HL-60 (cell line): ENCODE data around the gene COL4A2.

Source experiments
- DNase-seq, 2 experiments: peaks; one replicate each; pipeline ENCODE4 v3.0.0-alpha.2; 2010 to 2020; ENCODE audit warnings: low read depth in 1 of 2, low spot score in 1 of 2
- H3K27ac ChIP-seq: fragments of 250-450 bp; sonication (Bioruptor Pico); replicated peaks from 2 replicates; pipeline ENCODE4 v1.5.1; 2020; ENCODE audit warnings: mild to moderate bottlenecking, moderate library complexity
- H3K27me3 ChIP-seq: fragments of 250-450 bp; sonication (Bioruptor Pico); 2 replicates; pipeline ENCODE4 v1.5.1; 2021; ENCODE audit warnings: mild to moderate bottlenecking, moderate library complexity; ENCODE audit not compliant: insufficient read depth, poor library complexity, severe bottlenecking
- H3K4me3 ChIP-seq: replicated peaks from 2 replicates; pipeline ENCODE4 v1.5.1; 2011; ENCODE audit warnings: mild to moderate bottlenecking, control low read depth, low read length; ENCODE audit not compliant: insufficient read depth
- CTCF ChIP-seq: IDR thresholded peaks from one replicate; pipeline ENCODE4 v1.5.1; 2011; ENCODE audit warnings: low read length, control low read depth, inconsistent platforms; ENCODE audit not compliant: insufficient read depth
- GABPA ChIP-seq: IDR thresholded peaks from 2 replicates; pipeline ENCODE4 v1.6.1; 2012; ENCODE audit warnings: low read depth
- POLR2AphosphoS5 ChIP-seq: IDR thresholded peaks from 2 replicates; pipeline ENCODE4 v1.6.1; 2012; ENCODE audit warnings: low read depth
- REST ChIP-seq: IDR thresholded peaks from 2 replicates; pipeline ENCODE4 v1.6.1; 2012; ENCODE audit warnings: low read depth; ENCODE audit not compliant: insufficient replicate concordance
- SPI1 ChIP-seq: IDR thresholded peaks from 2 replicates; pipeline ENCODE4 v1.6.1; 2012; ENCODE audit warnings: low read depth, mild to moderate bottlenecking, borderline replicate concordance

Gene COL4A2

GRCh38 chr13:110259651-110260050 is 47.4 kb upstream of the COL4A2 start:
- Histone ChIP-seq H3K4me3 (no peak overlapping the region), H3K27me3 (peaks cover 3% of the 10 kb centered on the region), H3K27ac (no peak overlapping the region)
- TF ChIP-seq CTCF (no peak), SPI1 (no peak), REST (no peak), GABPA (no peak), POLR2AphosphoS5 (no peak)
- no peak for DNase-seq

GRCh38 chr13:110261166-110262081 is 45.7 kb upstream of the COL4A2 start:
- no peak overlapping the region for H3K4me3 ChIP-seq
- no peak overlapping the region for H3K27ac ChIP-seq
- no peak for DNase-seq
- TF ChIP-seq SPI1 (no peak), POLR2AphosphoS5 (no peak), CTCF (no peak), REST (no peak), GABPA (no peak)
- peaks cover 8% of the 10 kb centered on the region for H3K27me3 ChIP-seq

GRCh38 chr13:110262082-110262436 is 45.0 kb upstream of the COL4A2 start:
- Histone ChIP-seq H3K4me3 (no peak overlapping the region), H3K27ac (no peak overlapping the region), H3K27me3 (peaks cover 14% of the 10 kb centered on the region)
- TF ChIP-seq GABPA = no peak
- no peak for TF ChIP-seq POLR2AphosphoS5
- no peak for TF ChIP-seq SPI1
- TF ChIP-seq REST = no peak
- no peak for TF ChIP-seq CTCF
- no peak for DNase-seq
